Measurements from ENCODE around the gene ADAP1.

ADAP1 gene

DNA sequence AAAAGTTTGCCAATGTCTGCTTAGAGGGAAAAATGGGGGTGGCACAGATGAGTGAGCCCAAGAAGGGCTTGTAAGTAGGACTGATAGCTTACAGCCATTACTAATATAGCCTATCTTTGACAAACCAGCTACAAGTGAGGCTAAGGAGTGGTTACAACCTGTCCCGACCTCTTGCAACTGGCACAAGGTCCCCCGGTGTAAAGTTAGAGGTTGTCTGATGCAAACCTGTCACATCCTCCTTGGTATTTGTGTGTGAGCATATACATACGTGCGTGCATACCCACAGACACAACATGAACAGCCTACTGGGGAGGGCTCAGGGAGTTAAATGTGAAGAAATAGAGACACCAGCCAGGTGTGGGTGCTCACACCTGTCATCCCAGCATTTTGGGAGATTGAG, 14.6 kb downstream of the ADAP1 start:
- H4K20me1 ChIP-seq (ENCODE audit: insufficient read depth, low read length) = no peaks in the 10 kb centered on the region
- no peak overlapping the region for H3K27ac ChIP-seq (ENCODE audit: low read depth, low read length, poor library complexity, severe bottlenecking)
- H2AFZ ChIP-seq (ENCODE audit: low read length) = no peak overlapping the region
- TF ChIP-seq, protein P1, sequence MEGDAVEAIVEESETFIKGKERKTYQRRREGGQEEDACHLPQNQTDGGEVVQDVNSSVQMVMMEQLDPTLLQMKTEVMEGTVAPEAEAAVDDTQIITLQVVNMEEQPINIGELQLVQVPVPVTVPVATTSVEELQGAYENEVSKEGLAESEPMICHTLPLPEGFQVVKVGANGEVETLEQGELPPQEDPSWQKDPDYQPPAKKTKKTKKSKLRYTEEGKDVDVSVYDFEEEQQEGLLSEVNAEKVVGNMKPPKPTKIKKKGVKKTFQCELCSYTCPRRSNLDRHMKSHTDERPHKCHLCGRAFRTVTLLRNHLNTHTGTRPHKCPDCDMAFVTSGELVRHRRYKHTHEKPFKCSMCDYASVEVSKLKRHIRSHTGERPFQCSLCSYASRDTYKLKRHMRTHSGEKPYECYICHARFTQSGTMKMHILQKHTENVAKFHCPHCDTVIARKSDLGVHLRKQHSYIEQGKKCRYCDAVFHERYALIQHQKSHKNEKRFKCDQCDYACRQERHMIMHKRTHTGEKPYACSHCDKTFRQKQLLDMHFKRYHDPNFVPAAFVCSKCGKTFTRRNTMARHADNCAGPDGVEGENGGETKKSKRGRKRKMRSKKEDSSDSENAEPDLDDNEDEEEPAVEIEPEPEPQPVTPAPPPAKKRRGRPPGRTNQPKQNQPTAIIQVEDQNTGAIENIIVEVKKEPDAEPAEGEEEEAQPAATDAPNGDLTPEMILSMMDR (IDR thresholded peaks at IDR 0.05; ENCODE audit: low read length) = no peak
- no peaks in the 10 kb centered on the region for H3K4me1 ChIP-seq (ENCODE audit: insufficient read depth, low read length, severe bottlenecking)
- no peaks in the 10 kb centered on the region for H3K9me2 ChIP-seq (ENCODE audit: low read depth, low read length)
- H3K4me3 ChIP-seq (ENCODE audit: low read depth, low read length, poor library complexity, severe bottlenecking) = no peak overlapping the region
- no peaks in the 10 kb centered on the region; the same call in 1 of the 2 replicates for H3K27me3 ChIP-seq (ENCODE audit: insufficient read depth, low read length)
- H3K79me2 ChIP-seq (ENCODE audit: insufficient read depth, low read length) = no peaks in the 10 kb centered on the region
- no peak overlapping the region for H3K9ac ChIP-seq (ENCODE audit: low read length)
- no peak overlapping the region for H3K4me2 ChIP-seq (ENCODE audit: low read length)
- no peaks in the 10 kb centered on the region; the same call in 1 of the 2 replicates for H3K36me3 ChIP-seq (ENCODE audit: insufficient read depth, low read length)
- no peaks in the 10 kb centered on the region for H3F3A ChIP-seq (ENCODE audit: insufficient read depth, low read length)
- H3K9me3 ChIP-seq (ENCODE audit: low read length) = 0 out of 2 replicates have a peak, but pooled peaks cover 6% of the 10 kb centered on the region

DNA sequence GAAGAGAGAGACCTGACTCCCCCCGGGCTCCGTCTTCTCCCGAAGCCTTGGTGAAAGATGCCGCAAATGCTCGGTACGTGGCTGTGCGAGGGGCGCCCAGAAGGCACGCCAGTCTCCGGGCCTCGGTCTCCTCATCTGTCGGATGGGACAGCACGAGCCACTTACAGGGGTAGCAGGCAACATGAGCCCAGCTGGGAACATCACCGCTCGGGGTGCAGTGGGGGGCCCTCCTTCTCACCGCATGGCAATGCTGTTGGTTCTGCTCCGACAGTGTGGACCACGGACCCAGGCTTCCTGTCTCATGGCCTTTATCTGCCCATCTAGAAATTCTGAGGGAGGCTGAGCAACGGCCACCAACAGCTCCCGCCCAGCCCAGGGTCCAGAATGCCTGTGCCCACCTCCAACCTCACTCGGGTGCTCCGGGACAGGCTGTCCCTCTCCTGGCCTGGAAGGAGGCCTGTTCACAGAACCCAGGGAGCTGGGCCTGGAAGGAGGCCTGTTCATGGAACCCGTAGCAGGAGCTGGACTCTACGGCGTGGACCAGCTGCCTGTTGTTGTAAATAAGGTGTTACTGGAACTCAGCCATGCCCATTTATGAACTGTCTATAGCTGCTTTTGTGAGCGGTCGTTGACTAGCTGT, 15.8 kb downstream of the ADAP1 start:
- Histone ChIP-seq H3K27me3 (ENCODE audit: insufficient read depth, low read length) (no peaks in the 10 kb centered on the region; the same call in 1 of the 2 replicates), H3K9me2 (ENCODE audit: low read depth, low read length) (no peaks in the 10 kb centered on the region), H3K4me2 (ENCODE audit: low read length) (no peak overlapping the region), H4K20me1 (ENCODE audit: insufficient read depth, low read length) (no peaks in the 10 kb centered on the region), H3K4me3 (ENCODE audit: low read depth, low read length, poor library complexity, severe bottlenecking) (no peak overlapping the region), H3K36me3 (ENCODE audit: insufficient read depth, low read length) (no peaks in the 10 kb centered on the region; the same call in 1 of the 2 replicates), H3K4me1 (ENCODE audit: insufficient read depth, low read length, severe bottlenecking) (no peaks in the 10 kb centered on the region), H3K9ac (ENCODE audit: low read length) (no peak overlapping the region), H3K27ac (ENCODE audit: low read depth, low read length, poor library complexity, severe bottlenecking) (no peak overlapping the region), H3K79me2 (ENCODE audit: insufficient read depth, low read length) (no peaks in the 10 kb centered on the region), H2AFZ (ENCODE audit: low read length) (no peak overlapping the region), H3F3A (ENCODE audit: insufficient read depth, low read length) (no peaks in the 10 kb centered on the region), H3K9me3 (ENCODE audit: low read length) (0 out of 2 replicates have a peak, but pooled peaks cover 6% of the 10 kb centered on the region)
- TF ChIP-seq EZH2 (IDR thresholded peaks at IDR 0.05; ENCODE audit: borderline replicate concordance, low read length) = no peak

DNA sequence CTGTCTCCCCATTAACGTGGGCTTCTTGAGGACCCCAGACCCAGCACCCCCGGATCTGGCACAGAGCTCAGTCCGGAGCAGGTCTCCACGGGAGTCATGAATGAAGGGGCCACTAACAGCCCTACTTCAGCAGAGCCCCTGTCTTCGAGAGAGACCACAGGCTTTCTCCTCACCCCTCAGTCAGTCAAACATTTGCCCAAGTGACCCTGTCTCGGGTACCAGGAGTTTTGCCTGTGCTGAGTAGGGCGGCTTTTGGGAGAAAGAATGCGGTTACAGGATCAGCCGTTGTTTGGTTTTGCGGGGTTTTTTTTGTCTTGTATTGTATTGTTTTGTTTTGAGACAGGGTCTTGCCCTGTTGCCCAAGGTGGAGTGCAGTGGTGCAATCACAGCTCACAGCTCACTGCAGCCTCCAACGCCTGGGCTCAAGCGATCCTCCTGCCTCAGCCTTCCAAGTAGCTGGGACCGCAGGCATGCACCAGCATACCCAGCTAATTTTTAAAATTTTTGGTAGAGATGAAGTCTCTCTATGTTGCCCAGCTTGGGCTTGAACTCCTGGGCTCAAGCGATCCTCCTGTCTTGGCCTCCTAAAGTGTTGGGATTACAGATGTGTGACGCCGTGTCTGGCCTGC, 16.5 kb downstream of the ADAP1 start:
- no peak overlapping the region for H3K4me2 ChIP-seq (ENCODE audit: low read length)
- no peak overlapping the region for H3K9ac ChIP-seq (ENCODE audit: low read length)
- no peaks in the 10 kb centered on the region for H3K9me2 ChIP-seq (ENCODE audit: low read depth, low read length)
- H3K4me3 ChIP-seq (ENCODE audit: low read depth, low read length, poor library complexity, severe bottlenecking) = no peak overlapping the region
- H3K27me3 ChIP-seq (ENCODE audit: insufficient read depth, low read length) = no peaks in the 10 kb centered on the region; the same call in 1 of the 2 replicates
- H2AFZ ChIP-seq (ENCODE audit: low read length) = no peak overlapping the region
- no peaks in the 10 kb centered on the region; the same call in 1 of the 2 replicates for H3K36me3 ChIP-seq (ENCODE audit: insufficient read depth, low read length)
- 0 out of 2 replicates have a peak, but pooled peaks cover 6% of the 10 kb centered on the region for H3K9me3 ChIP-seq (ENCODE audit: low read length)
- no peaks in the 10 kb centered on the region for H3K79me2 ChIP-seq (ENCODE audit: insufficient read depth, low read length)
- H4K20me1 ChIP-seq (ENCODE audit: insufficient read depth, low read length) = no peaks in the 10 kb centered on the region
- TF ChIP-seq, protein P1 (IDR thresholded peaks at IDR 0.05; ENCODE audit: low read length) = no peak
- no peak for TF ChIP-seq EZH2 (IDR thresholded peaks at IDR 0.05; ENCODE audit: borderline replicate concordance, low read length)
- no peak overlapping the region for H3K27ac ChIP-seq (ENCODE audit: low read depth, low read length, poor library complexity, severe bottlenecking)
- no peaks in the 10 kb centered on the region for H3F3A ChIP-seq (ENCODE audit: insufficient read depth, low read length)
- no peaks in the 10 kb centered on the region for H3K4me1 ChIP-seq (ENCODE audit: insufficient read depth, low read length, severe bottlenecking)
